Ovary (tissue), 9 donors: ENCODE results near the gene ACSM3. TPM values are rescaled to one million over a fixed set of nuclear protein-coding genes. Genes with fewer than 3 reads are reported as not detected.

Experiments used
- DNase-seq, 5 donors: peaks; one replicate each; pipeline ENCODE4 v3.0.0-alpha.2; 2019 to 2020
- H3K27ac ChIP-seq, 2 donors: fragments of 200-600 bp; one replicate each; pipeline versions ENCODE4 v1.5.1 to v1.8.0; 2019 to 2022
- H3K27me3 ChIP-seq: fragments of 200-600 bp; one replicate; pipeline ENCODE4 v1.8.0; 2022
- H3K36me3 ChIP-seq: fragments of 200-600 bp; sonication (generic); one replicate; pipeline ENCODE4 v1.5.1; 2019
- H3K4me1 ChIP-seq: one replicate; pipeline ENCODE4 v1.8.1; 2013; ENCODE audit warnings: mild to moderate bottlenecking, moderate library complexity; ENCODE audit not compliant: insufficient read depth
- H3K4me3 ChIP-seq: fragments of 200-600 bp; sonication (generic); one replicate; pipeline ENCODE4 v1.5.1; 2017
- H3K9me3 ChIP-seq, 2 donors: fragments of 200-600 bp in 1 of 2; sonication (generic) in 1 of 2; one replicate each; pipeline versions ENCODE4 v1.5.1 to v1.8.1; 2013 to 2019; ENCODE audit warnings: mild to moderate bottlenecking in 1 of 2, moderate library complexity in 1 of 2
- CTCF ChIP-seq, 3 donors: fragments of 450-650 bp in 2 of 3; fragments of 200-600 bp in 1 of 3; IDR thresholded peaks; one replicate each; pipeline versions ENCODE4 v1.5.1 to v1.8.0; 2016 to 2022; ENCODE audit warnings: antibody characterized with exemption in 3 of 3, mild to moderate bottlenecking in 1 of 3
- EP300 ChIP-seq: sonication (generic); formaldehyde crosslinking; IDR thresholded peaks from one replicate; pipeline ENCODE4 v1.6.1; 2017; ENCODE audit warnings: antibody characterized with exemption
- POLR2A ChIP-seq: fragments of 450-650 bp; IDR thresholded peaks from one replicate; pipeline ENCODE4 v1.6.1; 2017; ENCODE audit warnings: antibody characterized with exemption, mild to moderate bottlenecking, moderate library complexity
- WGBS, 3 donors: extraction: QIAGEN DNeasy Blood & Tissue Kit in 1 of 3; methylation state at CpG; one replicate each; pipeline versions ENCODE4 v1.1.5 to v1.1.7; 2013 to 2017; 5-methylcytosine and 5-hydroxymethylcytosine counted together
- intact Hi-C, 4 donors: fragments of 100-400 bp; cut with DNase I; formaldehyde crosslinking; loops; one replicate each; pipeline versions ENCODE4 v1.11.0 to v1.15.1; 2022 to 2023
- polyA plus RNA-seq, 2 donors: library from polyadenylated mRNA; stranded (reverse); fragments of 200-250 nt in 1 of 2; fragments of 350-450 nt in 1 of 2; fragmentation: Illumina TruSeq in 1 of 2; extraction: RNeasy Lipid Tissue Mini Kit (QIAGEN cat#74804) in 1 of 2; gene quantifications; one replicate each; pipeline ENCODE4 v1.2.3, GENCODE V29; 2013 to 2014
- total RNA-seq, 7 donors: library from RNA; depleted of rRNA in 2 of 7; stranded (reverse); fragments of >200 nt in 2 of 7; fragmentation: NEBNext Ultra II Directional in 3 of 7; extraction: Animal tissue kit (Norgen Biotek cat#: 25700) in 3 of 7; gene quantifications; one replicate each; pipeline versions ENCODE4 v1.1.0 to v1.2.4, GENCODE V29; 2016 to 2023
- donor health status: DM: no; HTN: no; CAD: no; lungs with moderate emphysema.
- donor health status: DM: no; HTN: no; CAD: no.
- donor health status: Bipolar disorder and iron deficiency.
- donor health status: DM: yes; HTN: yes; CAD: no.
- donor health status: DM: no; HTN: no; CAD: no.
- donor health status: DM: yes; HTN: yes; CAD: no.

The ACSM3 gene
- total and polyA plus RNA-seq, 9 donors = 97.1 to 481 (median 248) TPM

GRCh38 chr16:20767577-20767976, 3.8 kb downstream of the ACSM3 start:
- H3K27me3 ChIP-seq = no peaks in the 10 kb centered on the region
- DNase-seq = no peak
- no peak overlapping the region for H3K27ac ChIP-seq
- H3K4me3 ChIP-seq = no peak overlapping the region
- intact Hi-C loops = no loop called here
- no peaks in the 10 kb centered on the region for H3K36me3 ChIP-seq
- no peaks in the 10 kb centered on the region for H3K9me3 ChIP-seq
- peaks cover 5% of the 10 kb centered on the region for H3K4me1 ChIP-seq
- no peak for TF ChIP-seq POLR2A

GRCh38 chr16:20768121-20768520, 4.3 kb downstream of the ACSM3 start:
- Histone ChIP-seq H3K9me3 (no peaks in the 10 kb centered on the region), H3K36me3 (no peaks in the 10 kb centered on the region), H3K4me1 (peaks cover 5% of the 10 kb centered on the region), H3K4me3 (no peak overlapping the region), H3K27ac (no peak overlapping the region), H3K27me3 (no peaks in the 10 kb centered on the region)
- DNase-seq = no peak
- intact Hi-C loops = no loop called here
- TF ChIP-seq POLR2A = no peak
- TF ChIP-seq CTCF (IDR thresholded peaks at IDR 0.05) = no peak
- TF ChIP-seq EP300 = no peak
- 96 to 100% (median 97%) methylated on average over 1 of the region's 1 CpG for WGBS, 3 donors

- no peaks in the 10 kb centered on the region for H3K9me3 ChIP-seq
- H3K4me3 ChIP-seq = no peak overlapping the region
- intact Hi-C loops = no loop called here
- no peak overlapping the region for H3K27ac ChIP-seq
- no peaks in the 10 kb centered on the region for H3K36me3 ChIP-seq
- TF ChIP-seq EP300 = no peak
- TF ChIP-seq CTCF (IDR thresholded peaks at IDR 0.05) = no peak
- TF ChIP-seq POLR2A = no peak
- 29 to 97% (median 46%) methylated on average over 1 of the region's 1 CpG for WGBS, 3 donors
- no peaks in the 10 kb centered on the region for H3K27me3 ChIP-seq
- DNase-seq = no peak
- H3K4me1 ChIP-seq = peaks cover 5% of the 10 kb centered on the region
These were observed 5.0 kb downstream of the ACSM3 start for GRCh38 chr16:20768818-20769217.

- Histone ChIP-seq H3K27me3 (no peaks in the 10 kb centered on the region), H3K27ac (no peak overlapping the region), H3K4me1 (no peaks in the 10 kb centered on the region), H3K4me3 (no peak overlapping the region), H3K9me3 (no peaks in the 10 kb centered on the region), H3K36me3 (no peaks in the 10 kb centered on the region)
- 88 to 93% (median 93%) methylated on average over 3 of the region's 3 CpGs for WGBS, 3 donors
- no peak for DNase-seq
- intact Hi-C loops = no loop called here
- TF ChIP-seq POLR2A (no peak), CTCF (IDR thresholded peaks at IDR 0.05) (no peak), EP300 (no peak)
These were observed 9.9 kb downstream of the ACSM3 start for GRCh38 chr16:20773679-20774078.

- Histone ChIP-seq H3K9me3 (no peaks in the 10 kb centered on the region), H3K27ac (no peak overlapping the region), H3K27me3 (no peaks in the 10 kb centered on the region), H3K4me3 (no peak overlapping the region), H3K4me1 (no peaks in the 10 kb centered on the region), H3K36me3 (no peaks in the 10 kb centered on the region)
- DNase-seq = peak in 4 of 5 donors; percentile 16 to 42 (median 28)
- intact Hi-C loops = no loop called here
- TF ChIP-seq EP300 (no peak), CTCF (IDR thresholded peaks at IDR 0.05) (no peak), POLR2A (no peak)
- 80 to 87% (median 80%) methylated on average over 7 of the region's 7 CpGs for WGBS, 3 donors
These were observed 11.0 kb downstream of the ACSM3 start for GRCh38 chr16:20774703-20775362.
